ENCODE data around the gene INTS12.

The INTS12 gene

DNA sequence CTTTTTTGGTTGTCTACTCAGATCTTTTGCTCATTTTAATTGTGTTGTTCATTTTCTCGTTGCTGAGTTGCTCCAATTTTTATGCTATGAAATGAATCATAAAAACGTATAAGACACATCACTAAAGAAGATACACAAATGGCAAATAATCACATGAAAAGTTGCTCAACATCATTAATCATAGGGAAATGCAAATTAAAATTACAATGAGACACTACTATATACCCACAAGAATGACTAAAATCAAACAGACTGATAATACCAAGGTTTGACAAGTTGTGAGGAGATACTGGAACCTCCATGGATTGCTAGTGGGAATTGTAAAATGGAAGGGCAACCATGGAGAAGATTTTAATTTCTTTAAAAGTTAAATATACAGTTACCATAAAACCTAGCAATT is 17.1 kb upstream of the INTS12 start:
- H3K4me3 ChIP-seq (ENCODE audit: control insufficient read depth, low read depth, low read length), result no peak overlapping the region
- no peak for DNase-seq (ENCODE audit: low read depth)
- TF ChIP-seq, protein P1, sequence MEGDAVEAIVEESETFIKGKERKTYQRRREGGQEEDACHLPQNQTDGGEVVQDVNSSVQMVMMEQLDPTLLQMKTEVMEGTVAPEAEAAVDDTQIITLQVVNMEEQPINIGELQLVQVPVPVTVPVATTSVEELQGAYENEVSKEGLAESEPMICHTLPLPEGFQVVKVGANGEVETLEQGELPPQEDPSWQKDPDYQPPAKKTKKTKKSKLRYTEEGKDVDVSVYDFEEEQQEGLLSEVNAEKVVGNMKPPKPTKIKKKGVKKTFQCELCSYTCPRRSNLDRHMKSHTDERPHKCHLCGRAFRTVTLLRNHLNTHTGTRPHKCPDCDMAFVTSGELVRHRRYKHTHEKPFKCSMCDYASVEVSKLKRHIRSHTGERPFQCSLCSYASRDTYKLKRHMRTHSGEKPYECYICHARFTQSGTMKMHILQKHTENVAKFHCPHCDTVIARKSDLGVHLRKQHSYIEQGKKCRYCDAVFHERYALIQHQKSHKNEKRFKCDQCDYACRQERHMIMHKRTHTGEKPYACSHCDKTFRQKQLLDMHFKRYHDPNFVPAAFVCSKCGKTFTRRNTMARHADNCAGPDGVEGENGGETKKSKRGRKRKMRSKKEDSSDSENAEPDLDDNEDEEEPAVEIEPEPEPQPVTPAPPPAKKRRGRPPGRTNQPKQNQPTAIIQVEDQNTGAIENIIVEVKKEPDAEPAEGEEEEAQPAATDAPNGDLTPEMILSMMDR (conservative IDR thresholded peaks at IDR 0.05; ENCODE audit: control insufficient read depth, insufficient read depth, low read depth, low read length), result no peak

DNA sequence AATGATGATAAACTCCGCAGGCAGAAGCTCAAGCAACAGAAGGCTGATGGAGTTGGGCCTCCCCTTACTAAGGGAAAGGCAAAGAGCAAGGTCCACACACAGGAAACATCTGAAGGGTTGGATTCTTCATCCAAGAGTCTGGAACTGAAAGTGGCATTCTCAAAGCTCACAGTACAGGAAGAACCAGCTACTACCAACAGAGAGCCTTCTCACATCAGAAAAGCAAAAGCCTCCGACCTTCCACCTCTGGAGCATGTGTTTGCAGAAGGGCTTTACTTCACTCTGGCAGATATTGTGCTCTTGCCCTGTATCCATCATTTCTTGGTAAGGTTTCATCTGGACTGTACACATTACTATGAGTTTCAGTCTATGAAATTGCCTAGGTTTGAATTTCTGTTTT is 10.7 kb upstream of the INTS12 start:
- no peak for DNase-seq (ENCODE audit: low read depth)
- no peak overlapping the region for H3K4me3 ChIP-seq (ENCODE audit: control insufficient read depth, low read depth, low read length)
- TF ChIP-seq, protein P1 (conservative IDR thresholded peaks at IDR 0.05; ENCODE audit: control insufficient read depth, insufficient read depth, low read depth, low read length), result no peak

DNA sequence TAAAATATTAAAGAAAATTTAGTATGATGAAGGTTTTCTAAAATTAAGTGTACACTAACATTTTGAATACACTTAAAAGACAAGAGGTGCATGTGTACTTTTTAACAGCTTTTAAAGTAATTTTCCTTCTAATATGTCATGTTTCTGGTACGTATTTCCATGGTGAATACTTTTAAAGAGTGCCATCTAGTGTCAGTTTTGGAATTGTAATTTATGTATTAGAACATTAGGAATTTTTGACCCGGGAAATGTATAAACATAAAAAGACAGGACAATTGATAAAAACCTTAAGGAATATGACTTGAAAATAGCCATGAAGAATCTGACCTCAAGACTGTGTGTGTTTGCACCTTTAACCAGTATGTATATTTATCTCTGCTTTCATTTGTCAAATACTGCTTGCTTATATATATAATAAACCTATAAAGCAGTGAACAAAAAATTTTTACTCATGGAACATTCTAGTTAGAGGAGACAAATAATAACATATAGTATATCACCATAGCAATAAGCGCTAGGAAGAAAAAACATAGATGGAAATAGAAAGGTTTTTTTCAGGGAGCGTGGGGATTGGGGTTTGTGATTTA is 7.3 kb upstream of the INTS12 start:
- no peak overlapping the region for H3K4me3 ChIP-seq (ENCODE audit: control insufficient read depth, low read depth, low read length)
- TF ChIP-seq, protein P1 (conservative IDR thresholded peaks at IDR 0.05; ENCODE audit: control insufficient read depth, insufficient read depth, low read depth, low read length), result peak; percentile 41
- peak; percentile 56 for DNase-seq (ENCODE audit: low read depth)

DNA sequence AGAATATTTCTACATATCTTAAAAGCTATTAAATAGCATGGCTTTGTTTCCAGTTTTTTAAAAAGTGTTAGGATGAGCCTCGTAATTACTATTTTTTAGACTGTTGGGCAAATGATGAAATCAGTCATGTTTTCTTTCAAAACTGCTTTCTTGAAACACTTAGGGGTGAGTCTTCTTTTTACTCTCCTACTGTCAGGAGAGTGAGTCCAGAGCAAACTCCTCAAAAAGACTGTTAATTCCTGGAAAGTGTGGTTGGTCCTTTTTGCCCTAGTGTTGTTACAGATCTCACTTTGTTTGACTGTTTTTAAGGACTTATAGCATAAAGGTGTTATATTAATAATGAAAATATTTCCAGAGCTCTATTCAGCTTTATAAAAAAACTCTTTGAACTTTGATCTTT is 6.4 kb upstream of the INTS12 start:
- peak; percentile 8 for DNase-seq (ENCODE audit: low read depth)
- TF ChIP-seq, protein P1 (conservative IDR thresholded peaks at IDR 0.05; ENCODE audit: control insufficient read depth, insufficient read depth, low read depth, low read length), result no peak
- H3K4me3 ChIP-seq (ENCODE audit: control insufficient read depth, low read depth, low read length), result no peak overlapping the region

DNA sequence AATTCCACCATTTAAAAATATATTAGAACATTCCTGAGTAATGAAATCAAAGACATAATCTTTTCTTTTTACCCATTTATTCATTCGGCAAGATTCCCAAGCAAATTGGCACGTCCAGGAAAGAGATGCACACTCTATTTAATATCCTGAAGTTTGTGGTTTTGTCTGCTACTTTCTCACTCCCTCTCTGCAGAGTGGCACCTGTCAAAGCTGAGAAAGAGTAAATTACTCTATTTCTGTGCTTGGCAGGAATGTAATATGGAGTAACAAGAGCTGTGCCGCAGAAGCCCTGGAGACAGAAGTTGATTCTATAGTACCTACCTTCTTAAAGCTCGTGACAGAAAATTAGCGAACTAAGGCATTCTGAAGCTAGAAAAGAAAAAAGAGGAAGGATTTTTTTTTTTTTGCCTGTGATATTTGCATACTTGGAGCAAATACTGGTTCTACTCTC is 5.6 kb upstream of the INTS12 start:
- no peak overlapping the region for H3K4me3 ChIP-seq (ENCODE audit: control insufficient read depth, low read depth, low read length)

DNA sequence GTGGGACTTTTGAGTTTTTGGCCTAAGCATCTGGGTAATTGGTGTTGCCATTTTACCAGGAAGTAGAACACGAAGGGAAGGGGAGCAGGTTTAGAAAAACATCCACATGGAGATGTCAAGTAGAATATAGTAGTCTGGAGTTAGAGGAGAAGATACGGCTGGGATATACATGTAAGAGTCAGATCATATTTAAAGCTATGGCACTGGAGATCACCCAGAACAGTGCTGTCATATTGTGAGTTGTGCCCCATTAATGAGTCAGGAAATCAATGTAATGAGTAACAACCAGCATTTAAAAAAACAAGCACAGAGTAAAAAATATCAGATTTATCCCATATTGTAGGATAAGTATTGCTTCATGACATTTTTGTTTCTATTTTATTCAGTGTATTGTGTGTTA is 4.3 kb upstream of the INTS12 start:
- TF ChIP-seq, protein P1 (conservative IDR thresholded peaks at IDR 0.05; ENCODE audit: control insufficient read depth, insufficient read depth, low read depth, low read length), result no peak
- DNase-seq (ENCODE audit: low read depth), result peak; percentile 54

More for the DNA sequence above, 5.6 kb upstream of the INTS12 start:
- TF ChIP-seq, protein P1 (conservative IDR thresholded peaks at IDR 0.05; ENCODE audit: control insufficient read depth, insufficient read depth, low read depth, low read length), result no peak
- peak; percentile 18 for DNase-seq (ENCODE audit: low read depth)

DNA sequence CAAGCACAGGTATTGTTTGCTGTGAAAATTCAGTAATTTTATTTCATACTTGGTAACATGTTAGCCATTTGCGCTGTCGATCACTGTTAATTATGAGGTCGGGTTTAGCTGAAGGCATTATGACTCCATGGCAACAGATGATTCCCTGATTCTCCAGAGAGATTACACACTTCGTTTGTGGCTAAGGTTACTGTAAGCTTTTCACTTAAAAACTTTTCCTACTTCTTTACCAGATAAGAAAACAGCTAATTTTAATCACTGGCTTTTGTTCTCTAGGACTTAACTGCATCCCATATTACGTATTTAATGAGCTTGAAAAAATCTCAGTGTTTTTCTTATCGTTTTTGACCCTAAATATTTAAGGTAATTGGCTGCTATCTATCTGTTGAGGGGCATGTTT is 2.2 kb upstream of the INTS12 start:
- peak; percentile 54 for DNase-seq (ENCODE audit: low read depth)
- TF ChIP-seq, protein P1 (conservative IDR thresholded peaks at IDR 0.05; ENCODE audit: control insufficient read depth, insufficient read depth, low read depth, low read length), result no peak
- H3K4me3 ChIP-seq (ENCODE audit: control insufficient read depth, low read depth, low read length), result no peak overlapping the region

More for the DNA sequence above, 4.3 kb upstream of the INTS12 start:
- H3K4me3 ChIP-seq (ENCODE audit: control insufficient read depth, low read depth, low read length), result no peak overlapping the region

Data from fibroblast of mammary gland (primary cell).